ENCODE measurements around the gene AKR1B1. TPM values are rescaled to one million over a fixed set of nuclear protein-coding genes. Genes with fewer than 3 reads are reported as not detected.
"Not testable (repeated sequence)": the region's sequence is repeated elsewhere in the genome, so short reads cannot be mapped to it uniquely, and the experiment has no call there.

AKR1B1 gene
- total RNA-seq = 10 to 100 TPM; 91.2 to 98.1 (median 96.7) TPM

DNA sequence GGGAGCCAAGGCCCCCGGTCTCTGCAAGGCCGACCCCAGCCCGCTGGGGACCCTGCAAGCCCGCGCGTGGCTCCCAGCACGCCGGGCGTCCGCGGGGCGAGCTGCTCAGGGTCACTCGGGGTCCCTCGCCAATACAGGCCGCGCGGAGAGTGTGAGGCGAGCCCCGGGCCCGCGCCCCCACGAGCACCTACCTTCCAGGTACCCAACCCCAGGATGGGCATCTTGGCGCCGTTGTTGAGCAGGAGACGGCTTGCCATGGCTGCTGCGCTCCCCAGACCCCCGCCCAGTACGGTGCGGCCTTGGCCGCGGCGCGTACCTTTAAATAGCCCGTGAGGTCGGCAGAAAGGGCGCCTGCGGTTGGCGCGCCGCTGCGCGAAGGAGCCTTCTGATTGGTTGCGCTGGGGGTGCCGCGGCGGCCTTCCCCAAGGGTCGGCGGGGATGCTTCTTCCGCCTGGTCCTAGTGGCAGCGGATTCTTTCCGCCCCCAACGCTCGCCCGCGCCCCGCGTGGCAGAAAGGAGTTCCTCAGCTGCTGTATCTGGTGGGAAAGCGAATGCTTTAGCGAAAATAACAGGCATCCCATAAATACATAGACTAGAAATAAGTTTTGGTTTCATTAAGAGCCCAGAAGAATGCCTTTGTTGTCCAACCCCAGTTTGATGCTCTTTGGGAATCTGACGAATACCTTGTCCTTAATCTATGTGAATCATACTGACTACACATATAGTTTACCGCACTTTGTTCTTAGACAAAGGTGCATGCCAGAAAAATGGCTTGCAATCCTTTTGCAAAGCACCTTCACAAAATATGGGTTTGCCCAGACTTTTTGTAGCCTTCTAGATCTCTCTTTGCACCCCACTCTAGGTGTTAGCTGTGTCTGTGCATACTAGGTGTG, at the start of gene AKR1B1:
Gene AKR1B1, minus strand, starts transcription at position 295 of the 893 bp plus-strand sequence. Its CDS starts 38 bp downstream, at position 257.
- peaks cover 2% of the 10 kb centered on the region for H3K9me3 Mint-ChIP-seq
- peak; percentile 93 to 95 for ATAC-seq
- peaks cover 3% of the 10 kb centered on the region for H3K36me3 Mint-ChIP-seq (ENCODE audit: insufficient read depth)
- DNase-seq = peak; percentile 81
- peak within 1 kb of the TSS; percentile 84 for H3K4me3 Mint-ChIP-seq
- H3K27me3 Mint-ChIP-seq (ENCODE audit: low read depth) = no peaks in the 10 kb centered on the region
- peaks cover 41% of the 10 kb centered on the region for H3K4me1 Mint-ChIP-seq (ENCODE audit: low read depth)

- ATAC-seq (no peak), DNase-seq (no peak)
- H3K27me3 Mint-ChIP-seq (ENCODE audit: low read depth) = no peaks in the 10 kb centered on the region
- no peaks in the 10 kb centered on the region for H3K9me3 Mint-ChIP-seq
- H3K4me1 Mint-ChIP-seq (ENCODE audit: low read depth) = no peaks in the 10 kb centered on the region
- H3K4me3 Mint-ChIP-seq = no peak overlapping the region
- H3K36me3 Mint-ChIP-seq (ENCODE audit: insufficient read depth) = no peaks in the 10 kb centered on the region
Measured at GRCh38 chr7:134505856-134506255, 47.0 kb upstream of the AKR1B1 start.

DNA sequence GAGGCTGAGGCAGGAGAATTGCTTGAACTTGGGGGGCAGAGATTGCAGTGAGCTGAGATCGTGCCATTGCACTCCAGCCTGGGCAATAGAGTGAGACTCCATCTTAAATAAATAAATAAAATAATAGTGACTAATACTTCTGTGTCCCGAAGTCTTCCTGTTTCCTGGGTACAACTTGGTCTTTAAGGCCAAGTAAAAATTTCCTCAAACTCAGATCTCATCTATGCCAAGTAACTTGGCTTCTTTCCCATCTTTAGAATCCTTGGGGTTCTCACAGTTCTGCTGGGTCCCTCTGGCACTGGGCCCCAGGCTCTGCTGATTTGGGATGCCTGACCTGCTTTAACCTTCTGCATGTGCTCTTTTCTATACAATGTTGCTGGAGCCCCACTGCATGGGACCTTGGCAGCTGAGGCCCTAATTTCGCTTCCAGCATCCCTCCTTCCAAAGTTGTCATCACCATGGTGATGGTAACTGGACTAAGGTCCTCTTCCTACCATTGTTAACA, 45.8 kb upstream of the AKR1B1 start:
- H3K9me3 Mint-ChIP-seq = no peaks in the 10 kb centered on the region
- H3K4me3 Mint-ChIP-seq = no peak overlapping the region
- no peak for DNase-seq
- H3K36me3 Mint-ChIP-seq (ENCODE audit: insufficient read depth) = no peaks in the 10 kb centered on the region
- ATAC-seq = no peak
- peaks cover 2% of the 10 kb centered on the region for H3K27me3 Mint-ChIP-seq (ENCODE audit: low read depth)
- no peaks in the 10 kb centered on the region for H3K4me1 Mint-ChIP-seq (ENCODE audit: low read depth)

DNA sequence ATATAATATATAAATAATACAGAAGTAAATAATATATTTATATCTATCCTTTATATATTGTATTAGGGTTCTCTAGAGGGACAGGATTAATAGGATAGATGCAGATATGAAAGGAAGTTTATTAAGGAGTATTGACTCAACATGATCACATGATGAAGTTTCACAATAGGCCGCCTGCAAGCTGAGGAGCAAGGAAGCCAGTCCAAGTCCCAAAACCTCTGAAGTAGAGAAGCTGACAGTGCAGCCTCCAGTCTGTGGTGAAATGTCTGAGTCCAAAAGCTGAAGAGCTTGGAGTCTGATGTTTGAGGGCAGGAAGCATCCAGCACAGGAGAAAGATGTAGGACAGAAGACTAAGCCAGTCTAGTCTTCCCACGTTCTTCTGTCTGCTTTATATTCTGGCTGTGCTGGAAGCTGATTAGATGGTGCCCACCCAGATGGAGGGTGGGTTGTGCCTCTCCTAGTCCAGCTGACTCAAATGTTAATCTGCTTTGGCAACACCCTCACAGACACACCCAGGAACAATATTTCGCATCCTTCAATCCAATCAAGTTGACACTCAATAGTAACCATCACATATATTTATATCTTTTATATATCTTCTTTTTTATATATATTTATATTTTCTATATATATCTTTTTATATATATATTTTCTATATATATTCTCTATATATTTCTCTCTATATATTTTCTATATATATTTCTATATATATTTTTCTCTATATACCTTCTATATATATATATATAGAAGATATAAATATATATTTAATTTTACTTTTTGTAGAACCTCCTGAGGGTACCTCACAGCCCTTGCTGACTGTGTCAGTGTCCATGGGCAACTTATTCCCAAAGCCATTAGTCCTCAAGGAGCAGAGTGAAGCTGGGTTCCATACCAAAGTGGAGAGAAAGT, 43.8 kb upstream of the AKR1B1 start:
- H3K4me1 Mint-ChIP-seq (ENCODE audit: low read depth) = no peaks in the 10 kb centered on the region
- DNase-seq (no peak), ATAC-seq (no peak)
- H3K4me3 Mint-ChIP-seq = no peak overlapping the region
- peaks cover 6% of the 10 kb centered on the region for H3K27me3 Mint-ChIP-seq (ENCODE audit: low read depth)
- no peaks in the 10 kb centered on the region for H3K9me3 Mint-ChIP-seq
- H3K36me3 Mint-ChIP-seq (ENCODE audit: insufficient read depth) = no peaks in the 10 kb centered on the region

DNA sequence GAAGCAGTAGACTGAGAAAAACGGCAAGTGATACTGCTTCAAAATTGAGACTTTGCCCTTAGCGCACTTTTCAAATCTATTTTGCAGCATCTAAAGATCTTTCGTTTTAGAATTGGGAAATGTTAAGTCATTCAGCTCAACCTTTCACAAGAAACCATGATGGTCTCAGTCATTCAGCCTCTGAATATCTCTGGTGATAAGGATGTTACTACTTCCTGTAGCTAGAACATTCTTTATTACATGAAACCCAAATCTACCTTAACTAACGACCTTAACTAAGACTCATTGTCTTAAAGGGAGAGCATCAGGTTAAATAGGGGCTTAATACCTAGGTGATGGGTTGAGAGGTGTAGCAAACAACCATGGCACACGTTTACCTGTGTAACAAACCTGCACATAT, 42.1 kb upstream of the AKR1B1 start:
- no peak for DNase-seq
- Mint-ChIP-seq H3K4me1 (ENCODE audit: low read depth) (no peaks in the 10 kb centered on the region), H3K9me3 (no peaks in the 10 kb centered on the region), H3K27me3 (ENCODE audit: low read depth) (peaks cover 6% of the 10 kb centered on the region), H3K4me3 (no peak overlapping the region), H3K36me3 (ENCODE audit: insufficient read depth) (no peaks in the 10 kb centered on the region)
- ATAC-seq = no peak

DNA sequence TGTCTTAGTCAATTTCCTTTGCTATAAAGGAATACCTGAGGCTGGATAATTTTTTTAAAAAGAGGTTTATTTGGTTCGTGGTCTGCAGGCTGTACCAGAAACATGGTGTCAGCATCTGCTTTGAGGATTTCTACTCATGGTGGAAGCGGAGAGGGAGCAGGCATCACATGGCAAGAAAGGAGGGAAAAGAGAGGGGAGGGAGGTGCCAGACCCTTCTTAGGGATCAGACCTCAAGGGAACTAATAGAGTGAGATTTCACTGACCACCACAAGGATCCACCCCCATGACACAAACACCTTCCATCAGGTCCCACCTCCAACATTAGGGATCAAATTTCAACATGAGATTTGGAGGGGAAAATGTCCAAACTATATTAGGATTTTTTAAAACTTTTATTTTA, 41.5 kb upstream of the AKR1B1 start:
- no peak for ATAC-seq
- H3K4me1 Mint-ChIP-seq (ENCODE audit: low read depth) = no peaks in the 10 kb centered on the region
- no peak for DNase-seq
- no peak overlapping the region for H3K4me3 Mint-ChIP-seq
- no peaks in the 10 kb centered on the region for H3K36me3 Mint-ChIP-seq (ENCODE audit: insufficient read depth)
- peaks cover 6% of the 10 kb centered on the region for H3K27me3 Mint-ChIP-seq (ENCODE audit: low read depth)
- H3K9me3 Mint-ChIP-seq = no peaks in the 10 kb centered on the region

GRCh38 chr7:134495546-134495945, 36.6 kb upstream of the AKR1B1 start:
- ATAC-seq = no peak
- no peaks in the 10 kb centered on the region for H3K9me3 Mint-ChIP-seq
- H3K4me1 Mint-ChIP-seq (ENCODE audit: low read depth) = no peaks in the 10 kb centered on the region
- DNase-seq = no peak
- H3K4me3 Mint-ChIP-seq = no peak overlapping the region
- peaks cover 16% of the 10 kb centered on the region for H3K27me3 Mint-ChIP-seq (ENCODE audit: low read depth)
- H3K36me3 Mint-ChIP-seq (ENCODE audit: insufficient read depth) = no peaks in the 10 kb centered on the region

- Mint-ChIP-seq H3K4me1 (ENCODE audit: low read depth) (no peaks in the 10 kb centered on the region), H3K27me3 (ENCODE audit: low read depth) (peaks cover 18% of the 10 kb centered on the region), H3K4me3 (no peak overlapping the region), H3K36me3 (ENCODE audit: insufficient read depth) (no peaks in the 10 kb centered on the region), H3K9me3 (no peaks in the 10 kb centered on the region)
- no peak for DNase-seq
- no peak for ATAC-seq
Measured at GRCh38 chr7:134493091-134493490, 34.2 kb upstream of the AKR1B1 start.

GRCh38 chr7:134487721-134488120, 28.8 kb upstream of the AKR1B1 start:
- H3K27me3 Mint-ChIP-seq (ENCODE audit: low read depth) = peaks cover 13% of the 10 kb centered on the region
- H3K4me1 Mint-ChIP-seq (ENCODE audit: low read depth); DNase-seq; H3K9me3 Mint-ChIP-seq; H3K4me3 Mint-ChIP-seq; ATAC-seq; H3K36me3 Mint-ChIP-seq (ENCODE audit: insufficient read depth): not testable (repeated sequence)

DNA sequence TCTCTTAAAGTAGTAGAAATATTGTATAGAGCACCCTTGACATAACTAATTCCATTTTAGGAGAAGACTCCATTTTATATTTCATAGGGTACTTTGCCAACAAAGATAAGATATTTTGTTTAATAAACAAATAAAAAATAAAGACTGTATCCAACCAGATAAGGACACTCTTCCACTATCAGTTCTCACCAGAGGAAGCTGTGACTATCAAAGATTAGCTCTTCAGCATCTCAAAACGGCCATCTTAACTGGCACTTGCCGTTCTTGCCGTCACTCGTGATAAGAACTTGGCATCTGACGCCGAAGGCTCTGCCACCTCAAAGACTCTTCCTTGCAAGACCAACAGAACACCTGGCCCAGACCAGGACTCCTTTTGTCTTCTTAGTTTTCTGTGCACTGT, 26.3 kb upstream of the AKR1B1 start:
- Mint-ChIP-seq H3K4me1 (ENCODE audit: low read depth) (no peaks in the 10 kb centered on the region), H3K27me3 (ENCODE audit: low read depth) (peaks cover 11% of the 10 kb centered on the region), H3K36me3 (ENCODE audit: insufficient read depth) (no peaks in the 10 kb centered on the region), H3K4me3 (no peak overlapping the region), H3K9me3 (no peaks in the 10 kb centered on the region)
- DNase-seq = no peak
- ATAC-seq = no peak

DNA sequence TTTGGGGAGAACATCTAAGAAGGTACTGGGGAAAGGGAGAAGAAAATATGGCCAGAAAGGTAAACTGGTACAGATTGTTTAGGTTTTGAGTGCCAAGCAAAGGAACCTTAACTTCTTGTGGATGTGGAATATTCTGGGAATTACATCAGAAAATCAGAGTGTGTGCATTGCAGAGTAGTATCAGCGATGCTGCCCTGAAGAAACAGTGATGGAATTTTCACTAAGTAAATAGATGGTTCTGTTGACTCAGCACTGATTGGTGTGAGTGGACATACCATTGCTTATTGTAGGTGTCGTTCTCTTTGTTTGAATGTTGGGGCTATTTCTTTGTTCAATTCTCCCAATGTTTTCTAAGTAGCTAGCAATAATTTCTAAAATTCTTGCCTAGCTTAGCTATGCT, 24.4 kb upstream of the AKR1B1 start:
- H3K4me1 Mint-ChIP-seq (ENCODE audit: low read depth) = no peaks in the 10 kb centered on the region
- ATAC-seq (no peak), DNase-seq (no peak)
- no peaks in the 10 kb centered on the region for H3K36me3 Mint-ChIP-seq (ENCODE audit: insufficient read depth)
- H3K4me3 Mint-ChIP-seq = no peak overlapping the region
- peaks cover 8% of the 10 kb centered on the region for H3K27me3 Mint-ChIP-seq (ENCODE audit: low read depth)
- H3K9me3 Mint-ChIP-seq = no peaks in the 10 kb centered on the region

GRCh38 chr7:134482858-134483257, 24.0 kb upstream of the AKR1B1 start:
- no peak for DNase-seq
- Mint-ChIP-seq H3K4me3 (no peak overlapping the region), H3K9me3 (no peaks in the 10 kb centered on the region), H3K36me3 (ENCODE audit: insufficient read depth) (no peaks in the 10 kb centered on the region), H3K27me3 (ENCODE audit: low read depth) (peaks cover 7% of the 10 kb centered on the region), H3K4me1 (ENCODE audit: low read depth) (no peaks in the 10 kb centered on the region)
- no peak for ATAC-seq

- DNase-seq = no peak
- no peaks in the 10 kb centered on the region for H3K4me1 Mint-ChIP-seq (ENCODE audit: low read depth)
- no peak overlapping the region for H3K4me3 Mint-ChIP-seq
- no peaks in the 10 kb centered on the region for H3K9me3 Mint-ChIP-seq
- no peaks in the 10 kb centered on the region for H3K36me3 Mint-ChIP-seq (ENCODE audit: insufficient read depth)
- H3K27me3 Mint-ChIP-seq (ENCODE audit: low read depth) = peaks cover 7% of the 10 kb centered on the region
- ATAC-seq = no peak
Measured at GRCh38 chr7:134481167-134481566, 22.3 kb upstream of the AKR1B1 start.

GRCh38 chr7:134480730-134481129, 21.8 kb upstream of the AKR1B1 start:
- ATAC-seq = no peak
- DNase-seq = no peak
- Mint-ChIP-seq H3K4me3 (no peak overlapping the region), H3K4me1 (ENCODE audit: low read depth) (no peaks in the 10 kb centered on the region), H3K27me3 (ENCODE audit: low read depth) (peaks cover 7% of the 10 kb centered on the region), H3K36me3 (ENCODE audit: insufficient read depth) (no peaks in the 10 kb centered on the region), H3K9me3 (no peaks in the 10 kb centered on the region)
